IMR-90 (cell line): Measurements from ENCODE around the gene FANK1. TPM values are rescaled to one million over a fixed set of nuclear protein-coding genes. Genes with fewer than 3 reads are reported as not detected.

Experiments
- ATAC-seq: fragments of 200-7000 bp; cut with Tn5 transposase; 2 replicates; pipeline ENCODE4 v1.9.1; 2020; ENCODE audit warnings: low read depth, mild to moderate bottlenecking, moderate library complexity
- BruUV-seq: library from RNA; stranded (reverse); fragments of 400-500 nt; replicated peaks from 2 replicates; lab custom pipeline; 2021; lab: Mats Ljungman, UMichigan
- CTCF ChIA-PET: fragments of 300-600 bp; formaldehyde crosslinking; extraction: SDS; loops from one replicate; lab custom pipeline; 2021; ENCODE audit warnings: antibody characterized with exemption; lab: Yijun Ruan, JAX
- POLR2A ChIA-PET: fragments of 300-600 bp; sonication (Branson Sonifier 250); formaldehyde crosslinking; loops from one replicate; lab custom pipeline; 2022; ENCODE audit warnings: antibody characterized with exemption; ENCODE audit not compliant: unreplicated experiment; lab: Charles Lee
- DNase-seq: peaks from one replicate; pipeline ENCODE4 v3.0.0; 2013
- H2AFZ ChIP-seq: replicated peaks from 2 replicates; pipeline ENCODE3; 2013; ENCODE audit warnings: low read length, mild to moderate bottlenecking; ENCODE audit not compliant: poor library complexity
- H2AK5ac ChIP-seq: 2 replicates; pipeline ENCODE4 v1.6.1; 2013; ENCODE audit warnings: low read depth, low read length, inconsistent platforms
- H2AK9ac ChIP-seq: replicated peaks from 2 replicates; pipeline ENCODE3; 2013; ENCODE audit warnings: mild to moderate bottlenecking, low read depth, low read length, moderate library complexity; ENCODE audit not compliant: poor library complexity
- H2BK120ac ChIP-seq: 2 replicates; pipeline ENCODE4 v1.6.1; 2013; ENCODE audit warnings: low read depth, low read length, inconsistent platforms
- H2BK15ac ChIP-seq: 3 replicates; pipeline ENCODE4 v1.6.1; 2013; ENCODE audit warnings: low read depth, low read length, inconsistent platforms
- H2BK20ac ChIP-seq: 2 replicates; pipeline ENCODE4 v1.6.1; 2013; ENCODE audit warnings: low read depth, mild to moderate bottlenecking, inconsistent platforms, low read length, moderate library complexity
- H2BK5ac ChIP-seq: 2 replicates; pipeline ENCODE4 v1.6.1; 2013; ENCODE audit warnings: mild to moderate bottlenecking, low read depth, low read length, inconsistent platforms; ENCODE audit not compliant: poor library complexity, severe bottlenecking
- H3K14ac ChIP-seq: replicated peaks from 2 replicates; pipeline ENCODE4 v1.6.1; 2013; ENCODE audit warnings: low read depth, low read length, inconsistent platforms
- H3K18ac ChIP-seq: 2 replicates; pipeline ENCODE4 v1.6.1; 2013; ENCODE audit warnings: low read depth, low read length, control low read depth
- H3K23ac ChIP-seq: 2 replicates; pipeline ENCODE4 v1.6.1; 2013; ENCODE audit warnings: low read depth, low read length, inconsistent platforms
- H3K27ac ChIP-seq: 2 replicates; pipeline ENCODE4 v1.5.1; 2013; ENCODE audit warnings: mild to moderate bottlenecking, control low read depth, low read length; ENCODE audit not compliant: insufficient read depth
- H3K27me3 ChIP-seq: 2 replicates; pipeline ENCODE4 v1.6.1; 2013; ENCODE audit warnings: low read length; ENCODE audit not compliant: control insufficient read depth, insufficient read depth
- H3K36me3 ChIP-seq: 2 replicates; pipeline ENCODE4 v1.6.1; 2013; ENCODE audit warnings: low read length, mixed read lengths; ENCODE audit not compliant: control insufficient read depth, insufficient read depth
- H3K4ac ChIP-seq: 2 replicates; pipeline ENCODE4 v1.6.1; 2013; ENCODE audit warnings: low read depth, low read length, inconsistent platforms
- H3K4me1 ChIP-seq: 2 replicates; pipeline ENCODE4 v1.6.1; 2013; ENCODE audit warnings: low read length, mixed read lengths; ENCODE audit not compliant: control insufficient read depth, insufficient read depth
- H3K4me2 ChIP-seq: 2 replicates; pipeline ENCODE4 v1.6.1; 2013; ENCODE audit warnings: low read depth, mild to moderate bottlenecking, control low read depth, low read length, moderate library complexity
- H3K4me3 ChIP-seq: 2 replicates; pipeline ENCODE4 v1.5.1; 2013; ENCODE audit warnings: low read depth, mild to moderate bottlenecking, control low read depth, low read length, moderate library complexity; ENCODE audit not compliant: insufficient read depth
- H3K56ac ChIP-seq: 2 replicates; pipeline ENCODE4 v1.6.1; 2013; ENCODE audit warnings: low read length, inconsistent platforms; ENCODE audit not compliant: insufficient read depth; ENCODE audit errors: extremely low read depth
- H3K79me1 ChIP-seq, 2 experiments: 2 replicates each; pipeline ENCODE4 v1.6.1; 2013; ENCODE audit warnings: low read length in 2 of 2, inconsistent platforms in 1 of 2, low read depth in 1 of 2
- H3K9ac ChIP-seq: 2 replicates; pipeline ENCODE4 v1.6.1; 2013; ENCODE audit warnings: low read depth, low read length, control low read depth
- H3K9me1 ChIP-seq: 2 replicates; pipeline ENCODE4 v1.6.1; 2013; ENCODE audit warnings: low read length, inconsistent platforms; ENCODE audit not compliant: insufficient read depth
- H3K9me3 ChIP-seq: 2 replicates; pipeline ENCODE4 v1.6.1; 2013; ENCODE audit warnings: low read length; ENCODE audit not compliant: control insufficient read depth, insufficient read depth
- H4K20me1 ChIP-seq: 2 replicates; pipeline ENCODE4 v1.6.1; 2013; ENCODE audit warnings: low read length, inconsistent platforms; ENCODE audit not compliant: insufficient read depth
- H4K5ac ChIP-seq: 2 replicates; pipeline ENCODE4 v1.6.1; 2013; ENCODE audit warnings: mild to moderate bottlenecking, low read depth, low read length, control low read depth
- H4K8ac ChIP-seq, 2 experiments: 2 replicates each; pipeline ENCODE4 v1.6.1; 2013; ENCODE audit warnings: low read depth in 2 of 2, low read length in 2 of 2, control low read depth in 1 of 2, inconsistent platforms in 1 of 2
- H4K91ac ChIP-seq: 2 replicates; pipeline ENCODE4 v1.6.1; 2013; ENCODE audit warnings: low read depth, low read length, inconsistent platforms; ENCODE audit not compliant: insufficient read depth
- BHLHE40 ChIP-seq: fragments of 150-350 bp; IDR thresholded peaks from 2 replicates; pipeline ENCODE4 v1.6.1; 2016; ENCODE audit warnings: mild to moderate bottlenecking, low read depth, low read length
- CEBPB ChIP-seq: IDR thresholded peaks from 2 replicates; pipeline ENCODE4 v1.6.1; 2012; ENCODE audit warnings: low read depth, low read length, improper control_type of control experiment
- CHD1 ChIP-seq: IDR thresholded peaks from 2 replicates; pipeline ENCODE4 v1.6.1; 2012; ENCODE audit warnings: low read depth, low read length, improper control_type of control experiment
- ELK1 ChIP-seq: fragments of 150-350 bp; IDR thresholded peaks from 2 replicates; pipeline ENCODE4 v1.6.1; 2016; ENCODE audit warnings: low read depth, mild to moderate bottlenecking, low read length, moderate library complexity, borderline replicate concordance
- FOS ChIP-seq: fragments of 150-350 bp; IDR thresholded peaks from 2 replicates; pipeline ENCODE4 v1.6.1; 2016; ENCODE audit warnings: low read depth, low read length
- MAFK ChIP-seq: IDR thresholded peaks from 2 replicates; pipeline ENCODE4 v1.6.1; 2012; ENCODE audit warnings: low read depth, low read length, improper control_type of control experiment
- MAZ ChIP-seq: IDR thresholded peaks from 2 replicates; pipeline ENCODE4 v1.6.1; 2012; ENCODE audit warnings: low read depth, mild to moderate bottlenecking, low read length, improper control_type of control experiment, moderate library complexity, borderline replicate concordance
- MXI1 ChIP-seq: IDR thresholded peaks from 2 replicates; pipeline ENCODE4 v1.6.1; 2012; ENCODE audit warnings: low read depth, mild to moderate bottlenecking, low read length, moderate library complexity, borderline replicate concordance
- NFE2L2 ChIP-seq: fragments of 150-350 bp; IDR thresholded peaks from 2 replicates; pipeline ENCODE4 v1.6.1; 2016; ENCODE audit warnings: low read depth, mild to moderate bottlenecking, low read length
- POLR2A ChIP-seq: IDR thresholded peaks from 2 replicates; pipeline ENCODE4 v1.6.1; 2012; ENCODE audit warnings: mild to moderate bottlenecking, low read depth, low read length
- RAD21 ChIP-seq: IDR thresholded peaks from 2 replicates; pipeline ENCODE4 v1.6.1; 2012; ENCODE audit warnings: low read length, improper control_type of control experiment
- RCOR1 ChIP-seq: IDR thresholded peaks from 2 replicates; pipeline ENCODE4 v1.6.1; 2012; ENCODE audit warnings: mild to moderate bottlenecking, low read length, improper control_type of control experiment; ENCODE audit not compliant: insufficient replicate concordance
- RFX5 ChIP-seq: IDR thresholded peaks from 2 replicates; pipeline ENCODE4 v1.8.0; 2012; ENCODE audit warnings: low read depth, mild to moderate bottlenecking, low read length, moderate library complexity
- SMC3 ChIP-seq: fragments of 150-350 bp; IDR thresholded peaks from 2 replicates; pipeline ENCODE4 v1.6.1; 2016; ENCODE audit warnings: low read depth, mild to moderate bottlenecking, antibody characterized with exemption, low read length, moderate library complexity
- USF2 ChIP-seq: fragments of 150-350 bp; IDR thresholded peaks from 2 replicates; pipeline ENCODE4 v1.6.1; 2017; ENCODE audit warnings: mild to moderate bottlenecking, antibody characterized with exemption, low read length, low read depth
- WGBS, 2 experiments: methylation state at CpG; one replicate each; pipeline versions ENCODE4 v1.1.5 to v1.1.7; 2013; ENCODE audit warnings: missing lambda C conversion rate in 2 of 2; ENCODE audit not compliant: insufficient read length in 1 of 2; ENCODE audit errors: extremely low coverage in 2 of 2; 5-methylcytosine and 5-hydroxymethylcytosine counted together
- dilution Hi-C: fragments of 300-500 bp; cut with HindIII; formaldehyde crosslinking; loops from one replicate; pipeline ENCODE4 v1.14.3; 2018; ENCODE audit warnings: low sequenced_read_pairs; ENCODE audit not compliant: unreplicated experiment
- in situ Hi-C: fragments of 300-500 bp; cut with MboI; formaldehyde crosslinking; loops from 3 replicates; pipeline ENCODE4 v1.14.3; 2019; ENCODE audit warnings: low sequenced_read_pairs, inconsistent platforms, mixed read lengths
- intact Hi-C: fragments of 100-400 bp; cut with micrococcal nuclease; formaldehyde crosslinking; loops from 2 replicates; pipeline ENCODE4 v1.10.0; 2022
- polyA plus RNA-seq, 3 experiments: library from polyadenylated mRNA; depleted of rRNA; stranded (reverse); fragments of >200 nt; gene quantifications; 2 replicates each; pipeline ENCODE4 v1.2.3, GENCODE V29; 2012; ENCODE audit warnings: low replicate concordance in 1 of 3
- total RNA-seq: library from RNA; depleted of rRNA; stranded (reverse); fragments of >200 nt; gene quantifications from 2 replicates; pipeline ENCODE4 v1.2.3, GENCODE V29; 2012
- TF ChIP-seq, protein P1 (sequence below): conservative IDR thresholded peaks from 2 replicates; pipeline ENCODE4 v1.5.1; 2012; ENCODE audit warnings: mild to moderate bottlenecking, low read depth, low read length, improper control_type of control experiment

FANK1 gene
- total and polyA plus RNA-seq, 2 of the 4 experiments (the other 2 are of a cell fraction): 0.90 to 2.2 TPM

GRCh38 chr10:125984865-125985495, 88.6 kb downstream of the FANK1 start:
- H3K4me3 ChIP-seq: no peak overlapping the region
- H2BK5ac ChIP-seq: no peak overlapping the region
- H3K9ac ChIP-seq: no peak overlapping the region
- no peak overlapping the region for H4K5ac ChIP-seq
- H4K91ac ChIP-seq: no peak overlapping the region
- H3K9me1 ChIP-seq: no peaks in the 10 kb centered on the region; the same call in 1 of the 2 replicates
- POLR2A ChIA-PET: no interaction called here
- in situ Hi-C loops: no loop called here
- no peak overlapping the region for H3K18ac ChIP-seq
- dilution Hi-C loops: no loop called here
- ATAC-seq (no peak), DNase-seq (no peak)
- BruUV-seq: no TSS peak
- WGBS, 2 experiments: 96% methylated on average over 4 of the region's 6 CpGs; no CpG with 5 or more reads in 1 of the 2 experiments
- H2AFZ ChIP-seq: no peak overlapping the region
- no peak overlapping the region for H3K23ac ChIP-seq
- H3K36me3 ChIP-seq: no peaks in the 10 kb centered on the region
- no peaks in the 10 kb centered on the region for H3K79me1 ChIP-seq
- H3K9me3 ChIP-seq: no peaks in the 10 kb centered on the region
- CTCF ChIA-PET: interaction anchor here (1.1 to 2.1 kb wide), 2 partner anchors 402 to 414 kb away, joined by 3 to 8 read pairs; partner anchors contain the start of gene ADAM12
- TF ChIP-seq CHD1 (no peak), RFX5 (no peak), ELK1 (no peak), CEBPB (no peak; the same call in 1 of the 2 replicates), POLR2A (no peak), MXI1 (no peak), FOS (no peak), RAD21 (no peak), USF2 (no peak), MAFK (no peak), RCOR1 (no peak), NFE2L2 (no peak), SMC3 (no peak), MAZ (no peak), BHLHE40 (no peak)
- TF ChIP-seq, protein P1, sequence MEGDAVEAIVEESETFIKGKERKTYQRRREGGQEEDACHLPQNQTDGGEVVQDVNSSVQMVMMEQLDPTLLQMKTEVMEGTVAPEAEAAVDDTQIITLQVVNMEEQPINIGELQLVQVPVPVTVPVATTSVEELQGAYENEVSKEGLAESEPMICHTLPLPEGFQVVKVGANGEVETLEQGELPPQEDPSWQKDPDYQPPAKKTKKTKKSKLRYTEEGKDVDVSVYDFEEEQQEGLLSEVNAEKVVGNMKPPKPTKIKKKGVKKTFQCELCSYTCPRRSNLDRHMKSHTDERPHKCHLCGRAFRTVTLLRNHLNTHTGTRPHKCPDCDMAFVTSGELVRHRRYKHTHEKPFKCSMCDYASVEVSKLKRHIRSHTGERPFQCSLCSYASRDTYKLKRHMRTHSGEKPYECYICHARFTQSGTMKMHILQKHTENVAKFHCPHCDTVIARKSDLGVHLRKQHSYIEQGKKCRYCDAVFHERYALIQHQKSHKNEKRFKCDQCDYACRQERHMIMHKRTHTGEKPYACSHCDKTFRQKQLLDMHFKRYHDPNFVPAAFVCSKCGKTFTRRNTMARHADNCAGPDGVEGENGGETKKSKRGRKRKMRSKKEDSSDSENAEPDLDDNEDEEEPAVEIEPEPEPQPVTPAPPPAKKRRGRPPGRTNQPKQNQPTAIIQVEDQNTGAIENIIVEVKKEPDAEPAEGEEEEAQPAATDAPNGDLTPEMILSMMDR: no peak
- no peak overlapping the region for H3K4me2 ChIP-seq
- no peak overlapping the region for H2BK20ac ChIP-seq
- no peak overlapping the region for H3K27ac ChIP-seq
- no peak overlapping the region for H3K14ac ChIP-seq
- no peak overlapping the region for H4K8ac ChIP-seq
- H2AK5ac ChIP-seq: no peak overlapping the region
- H3K4me1 ChIP-seq: no peaks in the 10 kb centered on the region
- peaks cover 31% of the 10 kb centered on the region for H3K27me3 ChIP-seq
- H2AK9ac ChIP-seq: no peak overlapping the region
- intact Hi-C loops: loop anchor here (5.0 kb wide), 4 partner anchors 118 to 1867 kb away; no protein-coding TSS in a partner anchor
- H3K56ac ChIP-seq: no peak overlapping the region
- H2BK15ac ChIP-seq: no peak overlapping the region
- H3K4ac ChIP-seq: no peak overlapping the region
- no peaks in the 10 kb centered on the region for H4K20me1 ChIP-seq
- H2BK120ac ChIP-seq: no peak overlapping the region
